Smooth muscle cell of the brain vasculature (primary cell): ENCODE measurements around the gene TIMM29.
A peak's percentile ranks its signal among the peaks of the same experiment; 100 is the strongest.

Experiments used
- DNase-seq: peaks from one replicate; pipeline ENCODE4 v3.0.0-alpha.2; 2012; ENCODE audit warnings: low read depth, low spot score

The TIMM29 gene

GRCh38 chr19:10928563-10929401, at the start of gene TIMM29, which contains the start of gene YIPF2:
TIMM29 (plus strand) TSS chr19:10928811; CDS start chr19:10928823, 12 bp downstream.
YIPF2 (minus strand) TSS chr19:10928639; CDS start chr19:10928410, 229 bp downstream.
- peak; percentile 95 for DNase-seq

GRCh38 chr19:10881403-10882107, 47.1 kb upstream of the TIMM29 start:
- no peak for DNase-seq

- no peak for DNase-seq
Observed at GRCh38 chr19:10882108-10882457, 46.5 kb upstream of the TIMM29 start.

- DNase-seq = no peak
Observed at GRCh38 chr19:10884274-10884673, 44.3 kb upstream of the TIMM29 start.

- DNase-seq = no peak
Observed at GRCh38 chr19:10885201-10886169, 43.1 kb upstream of the TIMM29 start.

GRCh38 chr19:10887616-10888367, 40.8 kb upstream of the TIMM29 start:
- no peak for DNase-seq

- DNase-seq = no peak
Observed at GRCh38 chr19:10888421-10888866, 40.2 kb upstream of the TIMM29 start.

GRCh38 chr19:10889880-10890279, 38.7 kb upstream of the TIMM29 start:
- DNase-seq = no peak

- DNase-seq = no peak
Observed at GRCh38 chr19:10891405-10892086, 37.1 kb upstream of the TIMM29 start.

GRCh38 chr19:10892256-10892655, 36.4 kb upstream of the TIMM29 start:
- DNase-seq = no peak

GRCh38 chr19:10894911-10895213, 33.7 kb upstream of the TIMM29 start:
- no peak for DNase-seq

GRCh38 chr19:10895363-10895762, 33.2 kb upstream of the TIMM29 start:
- no peak for DNase-seq

- DNase-seq = no peak
Observed at GRCh38 chr19:10895920-10896319, 32.7 kb upstream of the TIMM29 start.

GRCh38 chr19:10896851-10897526, 31.6 kb upstream of the TIMM29 start:
- DNase-seq = no peak

- DNase-seq = no peak
Observed at GRCh38 chr19:10898633-10899032, 30.0 kb upstream of the TIMM29 start.

GRCh38 chr19:10899151-10899653, 29.4 kb upstream of the TIMM29 start:
- DNase-seq = no peak

GRCh38 chr19:10907925-10908324, 20.7 kb upstream of the TIMM29 start:
- no peak for DNase-seq

- no peak for DNase-seq
Observed at GRCh38 chr19:10908380-10908960, 20.1 kb upstream of the TIMM29 start.
